Activated B cell treated with CpG ODN at 0.5 μM for 24 hours (primary cell): Measurements from ENCODE around the gene COA5. TPM values are rescaled to one million over a fixed set of nuclear protein-coding genes. Genes with fewer than 3 reads are reported as not detected.

Source experiments
- ATAC-seq: fragments of 200-7000 bp; cut with Tn5 transposase; one replicate; pipeline ENCODE4 v1.10.0; 2021; ENCODE audit warnings: low read depth, mild to moderate bottlenecking, moderate library complexity
- CTCF ChIA-PET: fragments of 350-600 bp; sonication (Branson Sonifier 250); formaldehyde crosslinking; loops from one replicate; lab custom pipeline; 2021; ENCODE audit warnings: antibody characterized with exemption; lab: Charles Lee
- POLR2A ChIA-PET: fragments of 350-600 bp; sonication (Branson Sonifier 250); formaldehyde crosslinking; loops from one replicate; lab custom pipeline; 2021; ENCODE audit warnings: antibody characterized with exemption; lab: Charles Lee
- DNase-seq: peaks from one replicate; pipeline ENCODE4 v3.0.0; 2022
- H3K27ac Mint-ChIP-seq: one replicate; pipeline ENCODE4 v1.8.0; 2020; ENCODE audit warnings: mixed read lengths
- H3K27me3 Mint-ChIP-seq: one replicate; pipeline ENCODE4 v1.8.0; 2021; ENCODE audit warnings: mixed read lengths
- H3K36me3 Mint-ChIP-seq: one replicate; pipeline ENCODE4 v1.8.0; 2021; ENCODE audit warnings: low read depth, mixed read lengths
- H3K4me1 Mint-ChIP-seq: one replicate; pipeline ENCODE4 v1.8.0; 2021; ENCODE audit warnings: mixed read lengths
- H3K4me3 Mint-ChIP-seq: one replicate; pipeline ENCODE4 v1.8.0; 2020; ENCODE audit warnings: mild to moderate bottlenecking, mixed read lengths
- H3K9me3 Mint-ChIP-seq: one replicate; pipeline ENCODE4 v1.8.0; 2020; ENCODE audit warnings: mixed read lengths
- intact Hi-C: fragments of 100-400 bp; cut with micrococcal nuclease; formaldehyde crosslinking; loops from one replicate; pipeline ENCODE4 v1.15.1; 2024
- total RNA-seq: library from RNA; stranded (reverse); gene quantifications from 2 replicates; pipeline ENCODE4 v1.2.3, GENCODE V29; 2022
- TF ChIP-seq, protein P1 (sequence below): fragments of 200-600 bp; IDR thresholded peaks from one replicate; pipeline ENCODE4 v1.8.0; 2022; ENCODE audit warnings: antibody characterized with exemption, mild to moderate bottlenecking

Gene COA5
- total RNA-seq, 1 donor from 2014 or later = 37.6 TPM

GRCh38 chr2:98561018-98561417 is 47.3 kb downstream of the COA5 start:
- intact Hi-C loops = no loop called here
- Mint-ChIP-seq H3K4me1 (peaks cover 22% of the 10 kb centered on the region), H3K36me3 (peaks cover 25% of the 10 kb centered on the region), H3K27me3 (no peaks in the 10 kb centered on the region), H3K4me3 (no peak overlapping the region), H3K27ac (no peak overlapping the region), H3K9me3 (no peaks in the 10 kb centered on the region)
- ChIA-PET CTCF (interaction anchor here (2.0 kb wide), 1 partner anchor 8 kb away, joined by 6 read pairs; no protein-coding TSS in a partner anchor), POLR2A (no interaction called here)
- TF ChIP-seq, protein P1, sequence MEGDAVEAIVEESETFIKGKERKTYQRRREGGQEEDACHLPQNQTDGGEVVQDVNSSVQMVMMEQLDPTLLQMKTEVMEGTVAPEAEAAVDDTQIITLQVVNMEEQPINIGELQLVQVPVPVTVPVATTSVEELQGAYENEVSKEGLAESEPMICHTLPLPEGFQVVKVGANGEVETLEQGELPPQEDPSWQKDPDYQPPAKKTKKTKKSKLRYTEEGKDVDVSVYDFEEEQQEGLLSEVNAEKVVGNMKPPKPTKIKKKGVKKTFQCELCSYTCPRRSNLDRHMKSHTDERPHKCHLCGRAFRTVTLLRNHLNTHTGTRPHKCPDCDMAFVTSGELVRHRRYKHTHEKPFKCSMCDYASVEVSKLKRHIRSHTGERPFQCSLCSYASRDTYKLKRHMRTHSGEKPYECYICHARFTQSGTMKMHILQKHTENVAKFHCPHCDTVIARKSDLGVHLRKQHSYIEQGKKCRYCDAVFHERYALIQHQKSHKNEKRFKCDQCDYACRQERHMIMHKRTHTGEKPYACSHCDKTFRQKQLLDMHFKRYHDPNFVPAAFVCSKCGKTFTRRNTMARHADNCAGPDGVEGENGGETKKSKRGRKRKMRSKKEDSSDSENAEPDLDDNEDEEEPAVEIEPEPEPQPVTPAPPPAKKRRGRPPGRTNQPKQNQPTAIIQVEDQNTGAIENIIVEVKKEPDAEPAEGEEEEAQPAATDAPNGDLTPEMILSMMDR = no peak
- DNase-seq (no peak), ATAC-seq (no peak)

GRCh38 chr2:98560256-98560771 is 48.0 kb downstream of the COA5 start:
- no peak overlapping the region for H3K27ac Mint-ChIP-seq
- H3K9me3 Mint-ChIP-seq = no peaks in the 10 kb centered on the region
- intact Hi-C loops = no loop called here
- CTCF ChIA-PET = interaction anchor here (2.0 kb wide), 1 partner anchor 9 kb away, joined by 6 read pairs; no protein-coding TSS in a partner anchor
- peaks cover 27% of the 10 kb centered on the region for H3K4me1 Mint-ChIP-seq
- no peak overlapping the region for H3K4me3 Mint-ChIP-seq
- peaks cover 23% of the 10 kb centered on the region for H3K36me3 Mint-ChIP-seq
- POLR2A ChIA-PET = interaction anchor here (0.6 kb wide), 1 partner anchor 81 kb away, joined by 3 read pairs; no protein-coding TSS in a partner anchor
- ATAC-seq = no peak
- no peaks in the 10 kb centered on the region for H3K27me3 Mint-ChIP-seq
- DNase-seq = no peak
- TF ChIP-seq, protein P1 = no peak

- Mint-ChIP-seq H3K36me3 (peaks cover 28% of the 10 kb centered on the region), H3K4me1 (peaks cover 34% of the 10 kb centered on the region), H3K4me3 (no peak overlapping the region), H3K27me3 (no peaks in the 10 kb centered on the region), H3K9me3 (no peaks in the 10 kb centered on the region), H3K27ac (no peak overlapping the region)
- TF ChIP-seq, protein P1 = no peak
- POLR2A ChIA-PET = interaction anchor here (0.6 kb wide), 1 partner anchor 80 kb away, joined by 3 read pairs; no protein-coding TSS in a partner anchor
- ATAC-seq = no peak
- no peak for DNase-seq
- CTCF ChIA-PET = interaction anchor here (2.0 kb wide), 1 partner anchor 9 kb away, joined by 6 read pairs; no protein-coding TSS in a partner anchor
- intact Hi-C loops = loop anchor here (5.0 kb wide), 1 partner anchor 147 kb away; no protein-coding TSS in a partner anchor
Observed at GRCh38 chr2:98559581-98559980, 48.7 kb downstream of the COA5 start.

DNA sequence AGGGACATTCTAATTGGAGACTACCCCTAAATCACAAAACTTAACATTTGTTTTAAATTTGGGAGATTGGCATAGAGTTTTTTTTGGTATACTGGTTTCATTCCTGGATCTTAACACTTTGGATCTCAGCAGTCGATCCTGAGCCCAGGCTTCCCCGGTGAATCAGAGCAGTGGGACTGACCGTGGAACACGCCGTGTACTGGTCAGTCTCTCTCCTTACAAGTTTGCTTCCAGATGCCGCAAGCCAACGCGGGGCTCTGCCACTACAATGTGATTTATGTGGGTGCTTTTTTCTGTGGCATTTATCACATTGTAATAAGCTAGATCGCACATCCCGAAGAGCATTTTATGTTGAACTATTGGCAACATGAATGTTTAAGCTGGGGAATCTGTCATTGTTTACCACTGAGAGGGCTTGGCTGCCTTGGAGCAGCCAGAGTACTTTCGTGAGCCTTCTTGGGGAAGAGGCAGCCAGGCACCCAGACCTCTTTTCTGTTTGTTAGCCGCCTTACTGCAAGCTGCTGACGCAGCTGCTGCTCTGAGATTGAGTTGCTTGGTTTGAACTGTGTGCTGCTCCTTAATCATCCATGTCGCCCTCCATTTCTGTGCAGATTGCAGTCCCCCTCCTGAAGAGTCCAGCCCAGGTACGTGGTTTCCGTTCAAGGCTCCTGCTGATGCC is 49.3 kb downstream of the COA5 start:
- Mint-ChIP-seq H3K36me3 (peaks cover 32% of the 10 kb centered on the region), H3K27ac (no peak overlapping the region), H3K4me1 (peaks cover 39% of the 10 kb centered on the region), H3K4me3 (no peak overlapping the region), H3K9me3 (no peaks in the 10 kb centered on the region), H3K27me3 (no peaks in the 10 kb centered on the region)
- DNase-seq = no peak
- intact Hi-C loops = loop anchor here (5.0 kb wide), 1 partner anchor 147 kb away; no protein-coding TSS in a partner anchor
- POLR2A ChIA-PET = interaction anchor here (1.2 kb wide), 1 partner anchor 104 kb away, joined by 3 read pairs; no protein-coding TSS in a partner anchor
- TF ChIP-seq, protein P1 = no peak
- CTCF ChIA-PET = interaction anchor here (2.0 kb wide), 1 partner anchor 10 kb away, joined by 6 read pairs; no protein-coding TSS in a partner anchor
- ATAC-seq = no peak
